ENCODE measurements around the gene ABLIM3. TPM values are rescaled to one million over a fixed set of nuclear protein-coding genes. Genes with fewer than 3 reads are reported as not detected.

Gene ABLIM3
- total and polyA plus RNA-seq, 2 of the 13 experiments (the other 11 are each of a cell fraction or from before 2014, with no cell fraction given): 0.53 to 6.3 TPM

- no peaks in the 10 kb centered on the region for H3K79me2 ChIP-seq (ENCODE audit: insufficient read depth, low read length)
- DNase-seq (ENCODE audit: low spot score) (no peak), ATAC-seq (no peak), FAIRE-seq (no peak)
- no peak overlapping the region for H3K9ac ChIP-seq (ENCODE audit: insufficient read depth, low read depth, low read length)
- ChIA-PET CTCF (ENCODE audit: low intra/inter-chr PET ratio, low total read pairs) (no interaction called here), POLR2A (no interaction called here)
- no peaks in the 10 kb centered on the region for H3K27me3 ChIP-seq (ENCODE audit: control insufficient read depth in 1 of 2, insufficient read depth in 2 of 2, low read length in 2 of 2)
- H3K4me2 ChIP-seq (ENCODE audit: low read depth, low read length): no peak overlapping the region
- H3K9me3 ChIP-seq (ENCODE audit: low read length): no peaks in the 10 kb centered on the region
- no peaks in the 10 kb centered on the region for H3K36me3 ChIP-seq (replicated peaks in 1 of 2; ENCODE audit: control insufficient read depth in 1 of 2, insufficient read depth in 2 of 2, low read length in 2 of 2)
- no peak overlapping the region for H3K4me3 ChIP-seq (replicated peaks in 1 of 3; ENCODE audit: insufficient read depth in 1 of 3, low read depth in 2 of 3, low read length in 3 of 3)
- BruUV-seq (replicated peaks): no TSS peak
- H3K27ac ChIP-seq (ENCODE audit: extremely low read length, insufficient read depth, low read length): no peak overlapping the region
- no peak overlapping the region for H2AFZ ChIP-seq (ENCODE audit: low read length)
- no peaks in the 10 kb centered on the region for H4K20me1 ChIP-seq (ENCODE audit: insufficient read depth, low read length)
- in situ Hi-C loops (cut with HindIII; ENCODE audit: extremely low pct_ligation_motif_present, low pct_unique_long_range_greater_than_20kb): no loop called here
- TF ChIP-seq ZNF124 (CRISPR knock-in tag; IDR thresholded peaks at IDR 0.05) (no peak), ZBTB33 (CRISPR knock-in tag; IDR thresholded peaks at IDR 0.05) (no peak), SAP130 (CRISPR knock-in tag; IDR thresholded peaks at IDR 0.05; ENCODE audit: low read depth) (no peak), ZNF142 (CRISPR knock-in tag; IDR thresholded peaks at IDR 0.05) (no peak), HNRNPLL (IDR thresholded peaks at IDR 0.05; ENCODE audit: low read depth, low read length, poor library complexity, severe bottlenecking) (no peak), HMGA1 (CRISPR knock-in tag; conservative IDR thresholded peaks at IDR 0.05) (no peak), U2AF1 (optimal IDR thresholded peaks at IDR 0.05; ENCODE audit: low read depth, low read length) (no peak), ZNF7 (CRISPR knock-in tag; IDR thresholded peaks at IDR 0.05) (no peak), TRIM24 (CRISPR knock-in tag; IDR thresholded peaks at IDR 0.05) (no peak), STAT6 (CRISPR knock-in tag; IDR thresholded peaks at IDR 0.05; ENCODE audit: borderline replicate concordance) (no peak), AKAP8 (CRISPR knock-in tag; IDR thresholded peaks at IDR 0.05) (no peak), SMARCE1 (IDR thresholded peaks at IDR 0.05; ENCODE audit: borderline replicate concordance) (no peak), ZNF841 (CRISPR knock-in tag; IDR thresholded peaks at IDR 0.05; ENCODE audit: borderline replicate concordance) (no peak), ZMAT5 (CRISPR knock-in tag; IDR thresholded peaks at IDR 0.05; ENCODE audit: borderline replicate concordance, low read depth) (no peak)
- H3K4me1 ChIP-seq (ENCODE audit: insufficient read depth, low read length): peaks cover 27% of the 10 kb centered on the region
- intact Hi-C loops (cut with micrococcal nuclease; ENCODE audit: unreplicated experiment): no loop called here
- 20% methylated on average over 1 of the region's 1 CpG for WGBS (ENCODE audit: low lambda C conversion rate)
Observed at GRCh38 chr5:149298163-149298562, 156.9 kb downstream of the ABLIM3 start.
